Progenitor cell of endocrine pancreas (in vitro differentiated cells): ENCODE results near the gene WEE1. TPM values are rescaled to one million over a fixed set of nuclear protein-coding genes. Genes with fewer than 3 reads are reported as not detected.
"Not testable (repeated sequence)": the region's sequence is repeated elsewhere in the genome, so short reads cannot be mapped to it uniquely, and the experiment has no call there.

Source experiments
- DNase-seq: peaks from one replicate; pipeline ENCODE4 v3.0.0; 2021; ENCODE audit warnings: low spot score; ENCODE audit not compliant: unreplicated experiment
- H3K27ac Mint-ChIP-seq: 2 replicates; pipeline ENCODE4 v1.8.0; 2021; ENCODE audit warnings: mild to moderate bottlenecking, moderate library complexity, mixed read lengths
- H3K27me3 Mint-ChIP-seq: 2 replicates; pipeline ENCODE4 v1.8.0; 2021; ENCODE audit warnings: mixed read lengths
- H3K36me3 Mint-ChIP-seq: 2 replicates; pipeline ENCODE4 v1.8.0; 2022; ENCODE audit warnings: mixed read lengths; ENCODE audit not compliant: insufficient read depth
- H3K4me1 Mint-ChIP-seq: 2 replicates; pipeline ENCODE4 v1.8.0; 2021; ENCODE audit warnings: low read depth, mixed read lengths
- H3K4me3 Mint-ChIP-seq: 2 replicates; pipeline ENCODE4 v1.8.0; 2021; ENCODE audit warnings: low read depth, mild to moderate bottlenecking, moderate library complexity, mixed read lengths
- H3K9me3 Mint-ChIP-seq: 2 replicates; pipeline ENCODE4 v1.8.0; 2021; ENCODE audit warnings: low read depth, mixed read lengths
- total RNA-seq: library from RNA; stranded (reverse); gene quantifications from 2 replicates; pipeline ENCODE4 v1.2.1, GENCODE V29; 2021
- TF ChIP-seq, protein P1 (sequence below): fragments of 200-600 bp; sonication (generic); IDR thresholded peaks from one replicate; pipeline ENCODE4 v1.5.0; 2021; ENCODE audit warnings: antibody characterized with exemption, mild to moderate bottlenecking; ENCODE audit not compliant: unreplicated experiment

Gene WEE1
- total RNA-seq, 1 donor from 2014 or later: 154 TPM

DNA sequence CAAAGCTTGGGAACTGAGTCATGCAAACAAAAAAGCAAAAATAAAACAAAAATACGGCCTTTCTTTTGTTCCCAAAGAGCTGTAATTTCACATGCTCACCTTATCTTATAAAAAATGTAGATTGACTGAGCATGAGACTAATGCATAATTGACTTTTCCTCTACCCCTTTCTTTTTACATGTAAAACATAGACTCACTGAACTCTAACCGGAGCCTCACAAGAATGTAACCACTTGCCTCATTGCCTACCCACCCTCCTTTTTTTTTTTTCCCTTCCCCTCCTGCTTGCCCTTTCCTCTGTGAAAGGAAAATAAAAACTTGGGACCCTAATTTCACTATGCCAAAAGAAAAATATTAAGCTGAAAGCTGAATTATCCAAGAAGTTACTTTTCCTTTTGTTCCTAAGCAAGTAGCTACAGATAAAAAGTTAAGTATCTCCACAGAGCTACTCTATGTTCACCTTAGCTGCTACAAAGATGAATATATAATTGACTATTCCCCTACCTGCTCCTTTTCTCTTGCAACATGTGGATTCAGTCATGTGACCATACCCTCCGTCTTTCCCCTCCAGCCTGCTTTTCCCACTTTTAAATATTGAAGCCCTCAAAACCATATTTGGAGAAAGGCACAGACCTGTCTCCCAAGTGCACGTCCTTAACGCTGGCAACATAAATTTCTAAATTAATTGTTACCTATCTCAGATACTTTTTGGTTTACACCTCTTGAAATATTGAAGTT, 39.6 kb upstream of the WEE1 start:
- Mint-ChIP-seq H3K4me3 (no peak overlapping the region), H3K27me3 (no peaks in the 10 kb centered on the region), H3K4me1 (peaks cover 45% of the 10 kb centered on the region), H3K27ac (peak overlapping the region; percentile 70), H3K9me3 (no peaks in the 10 kb centered on the region), H3K36me3 (no peaks in the 10 kb centered on the region)
- DNase-seq: no peak
- TF ChIP-seq, protein P1, sequence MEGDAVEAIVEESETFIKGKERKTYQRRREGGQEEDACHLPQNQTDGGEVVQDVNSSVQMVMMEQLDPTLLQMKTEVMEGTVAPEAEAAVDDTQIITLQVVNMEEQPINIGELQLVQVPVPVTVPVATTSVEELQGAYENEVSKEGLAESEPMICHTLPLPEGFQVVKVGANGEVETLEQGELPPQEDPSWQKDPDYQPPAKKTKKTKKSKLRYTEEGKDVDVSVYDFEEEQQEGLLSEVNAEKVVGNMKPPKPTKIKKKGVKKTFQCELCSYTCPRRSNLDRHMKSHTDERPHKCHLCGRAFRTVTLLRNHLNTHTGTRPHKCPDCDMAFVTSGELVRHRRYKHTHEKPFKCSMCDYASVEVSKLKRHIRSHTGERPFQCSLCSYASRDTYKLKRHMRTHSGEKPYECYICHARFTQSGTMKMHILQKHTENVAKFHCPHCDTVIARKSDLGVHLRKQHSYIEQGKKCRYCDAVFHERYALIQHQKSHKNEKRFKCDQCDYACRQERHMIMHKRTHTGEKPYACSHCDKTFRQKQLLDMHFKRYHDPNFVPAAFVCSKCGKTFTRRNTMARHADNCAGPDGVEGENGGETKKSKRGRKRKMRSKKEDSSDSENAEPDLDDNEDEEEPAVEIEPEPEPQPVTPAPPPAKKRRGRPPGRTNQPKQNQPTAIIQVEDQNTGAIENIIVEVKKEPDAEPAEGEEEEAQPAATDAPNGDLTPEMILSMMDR: no peak

DNA sequence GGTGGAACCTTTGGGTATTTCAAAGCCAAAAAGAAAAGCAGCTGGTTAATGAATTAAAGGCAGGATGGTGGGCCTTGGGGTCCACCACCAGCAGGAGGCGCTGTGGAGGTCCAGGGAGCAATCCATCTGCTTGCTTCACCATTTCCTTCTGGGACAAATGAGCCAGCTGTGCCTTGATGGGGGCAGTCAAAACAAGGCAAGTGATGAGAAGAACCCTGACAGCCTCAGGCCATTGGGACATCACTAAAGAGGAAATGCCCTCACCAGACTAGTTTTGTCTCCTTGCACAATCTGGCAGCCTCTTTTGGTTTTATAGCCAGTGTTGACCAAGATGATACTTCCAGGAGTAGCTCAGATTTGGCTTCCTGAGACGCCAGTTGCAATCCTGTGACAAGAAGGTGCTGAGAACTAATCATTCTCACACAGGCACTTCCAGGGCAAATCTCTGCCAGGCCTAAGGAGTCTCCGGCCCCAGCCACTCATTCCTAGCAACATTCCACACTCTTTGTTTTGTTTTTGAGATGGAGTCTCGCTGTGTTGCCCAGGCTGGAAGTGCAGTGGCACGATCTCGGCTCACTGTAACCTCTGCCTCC, 38.2 kb upstream of the WEE1 start:
- H3K4me3 Mint-ChIP-seq: no peak overlapping the region
- H3K36me3 Mint-ChIP-seq: no peaks in the 10 kb centered on the region
- no peak overlapping the region for H3K27ac Mint-ChIP-seq
- no peaks in the 10 kb centered on the region for H3K27me3 Mint-ChIP-seq
- TF ChIP-seq, protein P1: peak; percentile 72
- no peaks in the 10 kb centered on the region for H3K9me3 Mint-ChIP-seq
- H3K4me1 Mint-ChIP-seq: peaks cover 37% of the 10 kb centered on the region
- DNase-seq: peak; percentile 25

DNA sequence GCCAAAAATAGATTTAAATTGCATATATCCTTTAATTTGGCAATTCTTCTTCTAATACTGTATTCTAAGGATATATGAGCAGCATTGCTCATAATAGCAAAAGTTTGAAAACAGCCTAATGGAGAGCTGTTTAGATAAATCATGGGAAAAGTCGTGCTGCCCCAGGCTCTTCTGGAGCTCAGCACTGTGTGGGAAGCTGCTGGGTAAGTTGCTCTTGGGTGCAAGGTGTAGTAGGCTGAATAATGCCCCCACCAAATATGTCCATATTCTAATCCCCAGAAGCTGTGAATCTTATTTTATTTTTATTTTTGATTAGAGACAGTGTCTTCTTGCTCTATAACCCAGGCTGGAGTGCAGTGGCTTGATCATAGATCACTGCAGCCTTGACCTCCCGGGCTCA, 34.9 kb upstream of the WEE1 start:
- Mint-ChIP-seq H3K27me3 (no peaks in the 10 kb centered on the region), H3K9me3 (no peaks in the 10 kb centered on the region), H3K4me1 (peaks cover 18% of the 10 kb centered on the region), H3K36me3 (peaks cover 3% of the 10 kb centered on the region), H3K4me3 (no peak overlapping the region), H3K27ac (no peak overlapping the region)
- TF ChIP-seq, protein P1: no peak
- DNase-seq: no peak

DNA sequence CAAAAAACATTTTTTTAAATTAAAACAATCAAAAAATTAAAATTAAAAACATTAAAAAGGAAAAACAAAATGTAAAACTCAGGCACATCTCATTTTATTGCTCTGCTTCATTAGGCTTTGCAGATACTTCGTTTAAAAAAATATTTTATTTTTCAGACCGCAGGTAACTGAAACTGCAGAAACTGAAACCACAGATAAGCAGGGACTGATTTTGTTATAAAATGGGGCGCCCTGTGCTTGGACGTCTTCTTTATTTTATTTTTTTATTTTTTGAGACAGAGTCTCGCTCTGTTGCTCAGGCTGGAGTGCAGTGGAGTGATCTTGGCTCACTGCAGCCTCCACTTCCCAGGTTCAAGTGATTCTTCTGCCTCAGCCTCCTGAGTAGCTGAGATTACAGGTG, 24.3 kb upstream of the WEE1 start:
- Mint-ChIP-seq H3K4me1 (peaks cover 15% of the 10 kb centered on the region), H3K36me3 (peaks cover 14% of the 10 kb centered on the region), H3K9me3 (peaks cover 13% of the 10 kb centered on the region)
- not testable (repeated sequence) for H3K27me3 Mint-ChIP-seq, H3K27ac Mint-ChIP-seq, DNase-seq, H3K4me3 Mint-ChIP-seq

DNA sequence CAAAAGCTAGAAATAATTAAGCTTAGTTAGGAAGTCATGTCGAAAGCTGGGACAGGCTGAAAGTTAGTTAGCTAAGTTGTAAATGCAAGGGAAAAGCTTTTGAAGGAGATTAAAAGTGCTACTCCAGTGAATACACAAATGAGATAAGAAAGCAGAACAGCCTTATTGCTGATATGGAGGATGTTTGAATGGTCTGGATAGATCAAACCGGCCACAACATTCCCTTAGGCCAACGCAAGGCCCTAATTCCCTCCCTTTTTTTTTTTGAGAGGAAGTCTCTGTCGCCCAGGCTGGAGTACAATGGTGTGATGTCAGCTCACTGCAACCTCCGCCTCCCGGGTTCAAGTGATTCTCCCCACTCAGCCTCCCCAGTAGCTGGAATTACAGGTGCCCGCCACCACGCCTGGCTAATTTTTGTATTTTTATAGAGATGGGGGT, 23.3 kb upstream of the WEE1 start:
- H3K4me3 Mint-ChIP-seq: no peak overlapping the region
- peaks cover 8% of the 10 kb centered on the region for H3K36me3 Mint-ChIP-seq
- H3K27me3 Mint-ChIP-seq: no peaks in the 10 kb centered on the region
- TF ChIP-seq, protein P1: no peak
- H3K4me1 Mint-ChIP-seq: peaks cover 14% of the 10 kb centered on the region
- H3K27ac Mint-ChIP-seq: peak overlapping the region; percentile 79
- DNase-seq: no peak
- peaks cover 7% of the 10 kb centered on the region for H3K9me3 Mint-ChIP-seq
